GM23338 (cell line): ENCODE measurements around the gene MDM4.

Experiments used
- CREB1 ChIP-seq: fragments of 250-450 bp; sonication (Bioruptor Pico); IDR thresholded peaks from 2 replicates; pipeline ENCODE4 v1.5.0; 2020; ENCODE audit warnings: low read depth, mild to moderate bottlenecking, moderate library complexity
- CTCF ChIP-seq, 2 experiments: fragments of 200-600 bp in 1 of 2; sonication (generic) in 1 of 2; conservative IDR thresholded peaks; 2 replicates each; pipeline versions ENCODE4 v1.5.1 to v1.6.1; 2016 to 2017; ENCODE audit warnings: antibody characterized with exemption in 2 of 2, low read depth in 2 of 2, mild to moderate bottlenecking in 2 of 2, moderate library complexity in 1 of 2
- EZH2 ChIP-seq: fragments of 200-600 bp; sonication (generic); IDR thresholded peaks from one replicate; pipeline ENCODE4 v1.8.0; 2017; ENCODE audit warnings: antibody characterized with exemption, mild to moderate bottlenecking, low read depth; ENCODE audit not compliant: unreplicated experiment
- EZH2phosphoT487 ChIP-seq: fragments of 200-600 bp; sonication (generic); IDR thresholded peaks from one replicate; pipeline ENCODE4 v1.8.1; 2018; ENCODE audit warnings: antibody characterized with exemption; ENCODE audit not compliant: unreplicated experiment
- JUNB ChIP-seq: IDR thresholded peaks from one replicate; pipeline ENCODE4 v1.6.1; 2016; ENCODE audit warnings: antibody characterized with exemption; ENCODE audit not compliant: unreplicated experiment
- POLR2AphosphoS5 ChIP-seq: IDR thresholded peaks from 2 replicates; pipeline ENCODE4 v1.6.1; 2016; ENCODE audit warnings: antibody characterized with exemption, low read depth
- REST ChIP-seq: IDR thresholded peaks from one replicate; pipeline ENCODE4 v1.6.1; 2018; ENCODE audit warnings: antibody characterized with exemption; ENCODE audit not compliant: unreplicated experiment
- ZNF114 ChIP-seq: fragments of 250-450 bp; sonication (Bioruptor Pico); IDR thresholded peaks from 2 replicates; pipeline ENCODE4 v1.5.0; 2020; ENCODE audit warnings: mild to moderate bottlenecking, moderate library complexity

DNA sequence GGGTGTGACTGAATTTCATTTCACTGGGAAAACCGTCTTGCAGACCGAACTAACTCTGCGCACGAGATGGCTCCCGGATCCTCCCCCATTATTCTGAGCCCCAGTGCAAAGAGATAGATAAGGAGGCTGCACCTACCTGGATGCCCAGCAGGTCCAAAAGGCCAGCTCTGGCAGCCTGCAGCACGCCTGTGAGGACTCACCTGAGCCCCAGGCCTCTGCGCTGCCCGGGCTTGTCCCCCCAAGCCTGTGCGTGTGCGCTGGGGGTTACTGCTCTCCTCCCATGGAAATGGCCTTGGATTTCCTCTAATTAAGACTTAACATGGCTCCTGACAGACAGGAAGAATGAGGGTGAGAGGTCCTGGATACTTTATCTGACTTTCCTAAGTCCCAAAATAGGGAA, 83.4 kb downstream of the MDM4 start:
- TF ChIP-seq CTCF (conservative IDR thresholded peaks at IDR 0.05; ENCODE audit: low read depth in 2 of 2) = no peak
- TF ChIP-seq EZH2 = no peak
- TF ChIP-seq POLR2AphosphoS5 = no peak
- TF ChIP-seq EZH2phosphoT487 = no peak
- no peak for TF ChIP-seq REST
- no peak for TF ChIP-seq CREB1 (CRISPR knock-in tag)
- TF ChIP-seq ZNF114 (CRISPR knock-in tag) = no peak
- no peak for TF ChIP-seq JUNB
